Liver (tissue), 9 donors: Measurements from ENCODE around the gene ZNF593. TPM values are rescaled to one million over a fixed set of nuclear protein-coding genes. Genes with fewer than 3 reads are reported as not detected.
A peak's percentile ranks its signal among the peaks of the same experiment; 100 is the strongest.

Experiments used
- DNase-seq: peaks from one replicate; pipeline ENCODE4 v3.0.0-alpha.2; 2017; ENCODE audit warnings: low spot score
- H3K27ac ChIP-seq, 2 donors: one replicate each; pipeline ENCODE4 v1.7.0; 2013; ENCODE audit warnings: inconsistent platforms in 2 of 2, low read length in 2 of 2, control low read depth in 1 of 2, low read depth in 1 of 2, mild to moderate bottlenecking in 1 of 2
- H3K27me3 ChIP-seq, 4 donors: one replicate each; pipeline versions ENCODE4 v1.6.1 to v1.7.0; 2013; ENCODE audit warnings: low read length in 3 of 4, inconsistent platforms in 1 of 4, mild to moderate bottlenecking in 1 of 4, moderate library complexity in 1 of 4; ENCODE audit not compliant: control insufficient read depth in 4 of 4, insufficient read depth in 4 of 4
- H3K36me3 ChIP-seq, 4 donors: one replicate each; pipeline versions ENCODE4 v1.6.1 to v1.7.0; 2013; ENCODE audit warnings: low read length in 3 of 4, mild to moderate bottlenecking in 3 of 4, low read depth in 1 of 4, moderate library complexity in 1 of 4; ENCODE audit not compliant: control insufficient read depth in 4 of 4, insufficient read depth in 3 of 4
- H3K4me1 ChIP-seq, 4 donors: one replicate each; pipeline versions ENCODE4 v1.6.1 to v1.7.0; 2013; ENCODE audit warnings: low read length in 3 of 4, mild to moderate bottlenecking in 3 of 4, moderate library complexity in 1 of 4; ENCODE audit not compliant: control insufficient read depth in 4 of 4, insufficient read depth in 4 of 4
- H3K4me3 ChIP-seq, 3 donors: one replicate each; pipeline versions ENCODE4 v1.6.1 to v1.7.0; 2013; ENCODE audit warnings: low read length in 3 of 3, control low read depth in 1 of 3, low read depth in 1 of 3, mild to moderate bottlenecking in 1 of 3
- H3K9ac ChIP-seq, 2 donors: one replicate each; pipeline ENCODE4 v1.7.0; 2013; ENCODE audit warnings: low read length in 2 of 2, mild to moderate bottlenecking in 2 of 2, moderate library complexity in 2 of 2, control low read depth in 1 of 2, low read depth in 1 of 2
- H3K9me3 ChIP-seq, 4 donors: one replicate each; pipeline versions ENCODE4 v1.6.1 to v1.7.0; 2013; ENCODE audit warnings: low read length in 3 of 4; ENCODE audit not compliant: control insufficient read depth in 4 of 4
- EGR1 ChIP-seq, 2 donors: IDR thresholded peaks; 2 replicates each; pipeline ENCODE4 v1.6.1; 2016 to 2018; ENCODE audit warnings: antibody characterized with exemption in 2 of 2, low read depth in 2 of 2
- FOXA2 ChIP-seq: IDR thresholded peaks from 2 replicates; pipeline ENCODE4 v1.6.1; 2016; ENCODE audit warnings: antibody characterized with exemption
- GABPA ChIP-seq, 2 donors: IDR thresholded peaks in 1 of 2; conservative IDR thresholded peaks in 1 of 2; 2 replicates each; pipeline ENCODE4 v1.6.1; 2016; ENCODE audit warnings: antibody characterized with exemption in 2 of 2, mild to moderate bottlenecking in 1 of 2, moderate library complexity in 1 of 2
- MAX ChIP-seq: IDR thresholded peaks from 2 replicates; pipeline ENCODE4 v1.6.1; 2016; ENCODE audit warnings: antibody characterized with exemption
- NR2F2 ChIP-seq: IDR thresholded peaks from 2 replicates; pipeline ENCODE4 v1.6.1; 2016; ENCODE audit warnings: antibody characterized with exemption
- RAD21 ChIP-seq, 2 donors: IDR thresholded peaks; 2 replicates each; pipeline ENCODE4 v1.6.1; 2016; ENCODE audit warnings: antibody characterized with exemption in 2 of 2, mild to moderate bottlenecking in 2 of 2
- SP1 ChIP-seq: IDR thresholded peaks from 2 replicates; pipeline ENCODE4 v1.6.1; 2018; ENCODE audit warnings: antibody characterized with exemption, mild to moderate bottlenecking
- TAF1 ChIP-seq: conservative IDR thresholded peaks from 2 replicates; pipeline ENCODE4 v1.6.1; 2016; ENCODE audit warnings: antibody characterized with exemption, mild to moderate bottlenecking
- YY1 ChIP-seq: IDR thresholded peaks from 2 replicates; pipeline ENCODE4 v1.6.1; 2016; ENCODE audit warnings: antibody characterized with exemption, mild to moderate bottlenecking
- ZBTB33 ChIP-seq: IDR thresholded peaks from 2 replicates; pipeline ENCODE4 v1.6.1; 2016; ENCODE audit warnings: antibody characterized with exemption
- WGBS: extraction: QIAGEN DNeasy Blood & Tissue Kit; methylation state at CpG from one replicate; pipeline ENCODE4 v1.1.7; 2013; 5-methylcytosine and 5-hydroxymethylcytosine counted together
- polyA plus RNA-seq, 2 donors: library from polyadenylated mRNA; stranded (reverse) in 1 of 2; unstranded in 1 of 2; fragments of 200-250 nt in 1 of 2; fragments of >200 nt in 1 of 2; fragmentation: Nextera tagmentation in 1 of 2; extraction: Ambion mirVana in 1 of 2; gene quantifications; one replicate each; pipeline versions ENCODE4 v1.2.1 to v1.2.3, GENCODE V29; 2013 to 2015
- total RNA-seq, 2 donors: library from RNA; depleted of rRNA; stranded (reverse); fragments of >200 nt; gene quantifications; one replicate each; pipeline ENCODE4 v1.2.3, GENCODE V29; 2014
- donor health status: healthy.
- donor health status: healthy.
- donor health status: healthy.
- donor health status: healthy.
- donor health status: healthy.

ZNF593 gene
- total and polyA plus RNA-seq, 4 donors, result 5.7 to 81.4 (median 30.2) TPM

- Histone ChIP-seq H3K36me3 (no peaks in the 10 kb centered on the region), H3K4me3 (no peak overlapping the region), H3K27me3 (peaks cover 0 to 4% (median under 1%) of the 10 kb centered on the region in 4 donors), H3K4me1 (peaks cover 7 to 17% (median 14%) of the 10 kb centered on the region in 4 donors), H3K9me3 (no peaks in the 10 kb centered on the region), H3K27ac (no peak overlapping the region), H3K9ac (no peak overlapping the region)
- no peak for DNase-seq
- TF ChIP-seq NR2F2 (no peak), RAD21 (IDR thresholded peaks at IDR 0.05) (no peak), ZBTB33 (no peak), SP1 (no peak)
- WGBS, result 87% methylated on average over 5 of the region's 5 CpGs
Observed at GRCh38 chr1:26158271-26158907, 11.3 kb upstream of the ZNF593 start.

GRCh38 chr1:26158908-26159742 is 10.6 kb upstream of the ZNF593 start, which contains the start of gene FAM110D:
TSS of gene FAM110D (plus strand) at chr1:26159079. CDS start at chr1:26161292, 2,213 bp downstream.
- peaks cover 10 to 22% (median 16%) of the 10 kb centered on the region in 4 donors for H3K4me1 ChIP-seq
- DNase-seq, result no peak
- no peak within 1 kb of the TSS for H3K9ac ChIP-seq

More at GRCh38 chr1:26158908-26159742, 10.6 kb upstream of the ZNF593 start, which contains the start of gene FAM110D:
- Histone ChIP-seq H3K27ac (no peak within 1 kb of the TSS), H3K9me3 (no peaks in the 10 kb centered on the region), H3K4me3 (peak within 1 kb of the TSS in 1 of 3 donors; percentile 8), H3K36me3 (no peaks in the 10 kb centered on the region), H3K27me3 (peaks cover 0 to 4% (median under 1%) of the 10 kb centered on the region in 4 donors)
- 67% methylated on average over 6 of the region's 6 CpGs for WGBS
- TF ChIP-seq NR2F2, result no peak
- TF ChIP-seq YY1, result no peak
- no peak for TF ChIP-seq FOXA2
- no peak for TF ChIP-seq TAF1
- TF ChIP-seq MAX, result no peak
- no peak for TF ChIP-seq GABPA (IDR thresholded peaks at IDR 0.05 in 1 of 2, conservative IDR thresholded peaks at IDR 0.05 in 1 of 2)
- TF ChIP-seq SP1, result no peak
- TF ChIP-seq EGR1 (IDR thresholded peaks at IDR 0.05; ENCODE audit: low read depth in 2 of 2), result no peak
- no peak for TF ChIP-seq ZBTB33
